GM23338 (cell line): ENCODE measurements around the gene PCDHB15. TPM values are rescaled to one million over a fixed set of nuclear protein-coding genes. Genes with fewer than 3 reads are reported as not detected.

Experiments used
- ATAC-seq: fragments of 200-7000 bp; cut with Tn5 transposase; 3 replicates; pipeline ENCODE4 v1.9.1; 2020
- DNase-seq: peaks from one replicate; pipeline ENCODE4 v3.0.0-alpha.2; 2015; ENCODE audit warnings: low spot score
- H2AFZ ChIP-seq: fragments of 200-600 bp; sonication (generic); 2 replicates; pipeline ENCODE4 v1.8.0; 2016; ENCODE audit warnings: antibody characterized with exemption, mild to moderate bottlenecking, moderate library complexity
- H3F3A ChIP-seq: fragments of 200-600 bp; sonication (generic); replicated peaks from 2 replicates; pipeline ENCODE4 v1.8.0; 2017; ENCODE audit warnings: antibody characterized with exemption, mixed run types, low read depth
- H3K27ac ChIP-seq: fragments of 200-600 bp; sonication (generic); 2 replicates; pipeline ENCODE4 v1.6.1; 2016; ENCODE audit warnings: low read depth
- H3K27me3 ChIP-seq: fragments of 200-600 bp; sonication (generic); 2 replicates; pipeline ENCODE4 v1.8.0; 2016; ENCODE audit warnings: mild to moderate bottlenecking, mixed run types, moderate library complexity; ENCODE audit not compliant: insufficient read depth
- H3K36me3 ChIP-seq: fragments of 200-600 bp; sonication (generic); 2 replicates; pipeline ENCODE4 v1.8.0; 2016; ENCODE audit warnings: mild to moderate bottlenecking; ENCODE audit not compliant: insufficient read depth
- H3K4me1 ChIP-seq: fragments of 200-600 bp; sonication (generic); 2 replicates; pipeline ENCODE4 v1.8.0; 2016; ENCODE audit warnings: mild to moderate bottlenecking, moderate library complexity; ENCODE audit not compliant: insufficient read depth
- H3K4me2 ChIP-seq: fragments of 200-600 bp; sonication (generic); 2 replicates; pipeline ENCODE4 v1.7.1; 2017; ENCODE audit warnings: mixed run types
- H3K4me3 ChIP-seq: fragments of 200-600 bp; sonication (generic); 2 replicates; pipeline ENCODE4 v1.6.1; 2016; ENCODE audit warnings: mixed run types
- H3K79me2 ChIP-seq: fragments of 200-600 bp; sonication (generic); replicated peaks from 2 replicates; pipeline ENCODE4 v1.8.0; 2017; ENCODE audit warnings: mild to moderate bottlenecking; ENCODE audit not compliant: insufficient read depth
- H3K9me2 ChIP-seq: fragments of 200-600 bp; sonication (generic); 2 replicates; pipeline ENCODE4 v1.8.0; 2017; ENCODE audit not compliant: insufficient read depth
- H4K20me1 ChIP-seq: fragments of 200-600 bp; sonication (generic); replicated peaks from 2 replicates; pipeline ENCODE4 v1.8.0; 2017; ENCODE audit warnings: mild to moderate bottlenecking; ENCODE audit not compliant: insufficient read depth
- H3K27ac Mint-ChIP-seq: 2 replicates; pipeline ENCODE4 v1.8.0; 2020; ENCODE audit warnings: inconsistent platforms, mild to moderate bottlenecking, moderate library complexity, mixed read lengths
- H3K27me3 Mint-ChIP-seq: 3 replicates; pipeline ENCODE4 v1.8.0; 2022; ENCODE audit warnings: low read depth, mild to moderate bottlenecking, moderate library complexity, mixed read lengths, inconsistent platforms; ENCODE audit not compliant: insufficient read depth, poor library complexity
- H3K36me3 Mint-ChIP-seq: 3 replicates; pipeline ENCODE4 v1.8.0; 2021; ENCODE audit warnings: low read depth, mild to moderate bottlenecking, inconsistent platforms, moderate library complexity, mixed read lengths
- H3K4me1 Mint-ChIP-seq: 3 replicates; pipeline ENCODE4 v1.8.0; 2020; ENCODE audit warnings: mild to moderate bottlenecking, inconsistent platforms, mixed read lengths
- H3K4me3 Mint-ChIP-seq: 3 replicates; pipeline ENCODE4 v1.8.0; 2021; ENCODE audit warnings: moderate library complexity, mild to moderate bottlenecking, inconsistent platforms, mixed read lengths
- H3K9me3 Mint-ChIP-seq: 3 replicates; pipeline ENCODE4 v1.8.0; 2020; ENCODE audit warnings: moderate library complexity, mild to moderate bottlenecking, inconsistent platforms, mixed read lengths
- polyA plus RNA-seq: library from polyadenylated mRNA; unstranded; fragments of >200 nt; fragmentation: Nextera tagmentation; extraction: Ambion mirVana; gene quantifications from 2 replicates; pipeline ENCODE4 v1.2.1, GENCODE V29; 2016
- total RNA-seq: library from RNA; depleted of rRNA; stranded (reverse); fragments of >200 nt; shearing (Covaris generic); gene quantifications from 2 replicates; pipeline ENCODE4 v1.2.3, GENCODE V29; 2014
- TF ChIP-seq, protein P1 (sequence below): fragments of 250-450 bp; sonication (Bioruptor Pico); IDR thresholded peaks from 2 replicates; pipeline ENCODE4 v1.5.0; 2020; ENCODE audit warnings: mild to moderate bottlenecking, moderate library complexity
- TF ChIP-seq, protein P2 (sequence below), 2 experiments: fragments of 200-600 bp in 1 of 2; sonication (generic) in 1 of 2; conservative IDR thresholded peaks; 2 replicates each; pipeline versions ENCODE4 v1.5.1 to v1.6.1; 2016 to 2017; ENCODE audit warnings: antibody characterized with exemption in 2 of 2, low read depth in 2 of 2, mild to moderate bottlenecking in 2 of 2, moderate library complexity in 1 of 2

PCDHB15 gene
- total and polyA plus RNA-seq, 2 experiments from 2014 or later = 4.9 to 12.1 TPM

DNA sequence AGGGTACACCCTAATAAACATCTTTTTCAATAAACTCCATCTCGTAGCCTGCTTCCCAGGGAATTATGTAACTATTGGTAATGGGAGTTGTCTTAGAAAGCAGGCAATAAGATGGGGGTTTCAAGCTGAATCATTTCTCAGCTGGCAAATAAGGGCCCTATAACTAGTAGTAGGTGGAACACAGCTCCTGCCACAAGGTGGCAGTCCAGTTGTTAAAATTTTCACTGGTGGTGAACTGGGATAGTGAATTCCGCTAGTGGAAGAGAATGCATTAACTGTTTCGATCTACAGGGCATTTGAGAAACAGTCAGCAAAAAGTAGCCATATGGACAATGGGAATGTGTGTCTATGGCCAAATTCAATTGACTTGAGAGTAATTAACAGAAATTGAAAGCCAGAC is 27.7 kb downstream of the PCDHB15 start:
- peaks cover 19% of the 10 kb centered on the region for H3K36me3 Mint-ChIP-seq

More for the DNA sequence above, 27.7 kb downstream of the PCDHB15 start:
- Histone ChIP-seq H3K36me3 (no peaks in the 10 kb centered on the region), H3K4me2 (no peak overlapping the region), H3K27me3 (no peaks in the 10 kb centered on the region), H3K79me2 (no peaks in the 10 kb centered on the region), H2AFZ (no peak overlapping the region), H3F3A (no peaks in the 10 kb centered on the region), H3K27ac (no peak overlapping the region), H3K4me1 (no peaks in the 10 kb centered on the region), H4K20me1 (no peaks in the 10 kb centered on the region), H3K9me2 (peaks cover 7% of the 10 kb centered on the region; the same call in 1 of the 2 replicates), H3K4me3 (no peak overlapping the region)
- H3K27ac Mint-ChIP-seq = no peak overlapping the region
- ATAC-seq (no peak; the same call in 1 of the 3 replicates), DNase-seq (peak; percentile 65)
- H3K4me1 Mint-ChIP-seq = no peaks in the 10 kb centered on the region
- TF ChIP-seq, protein P1, sequence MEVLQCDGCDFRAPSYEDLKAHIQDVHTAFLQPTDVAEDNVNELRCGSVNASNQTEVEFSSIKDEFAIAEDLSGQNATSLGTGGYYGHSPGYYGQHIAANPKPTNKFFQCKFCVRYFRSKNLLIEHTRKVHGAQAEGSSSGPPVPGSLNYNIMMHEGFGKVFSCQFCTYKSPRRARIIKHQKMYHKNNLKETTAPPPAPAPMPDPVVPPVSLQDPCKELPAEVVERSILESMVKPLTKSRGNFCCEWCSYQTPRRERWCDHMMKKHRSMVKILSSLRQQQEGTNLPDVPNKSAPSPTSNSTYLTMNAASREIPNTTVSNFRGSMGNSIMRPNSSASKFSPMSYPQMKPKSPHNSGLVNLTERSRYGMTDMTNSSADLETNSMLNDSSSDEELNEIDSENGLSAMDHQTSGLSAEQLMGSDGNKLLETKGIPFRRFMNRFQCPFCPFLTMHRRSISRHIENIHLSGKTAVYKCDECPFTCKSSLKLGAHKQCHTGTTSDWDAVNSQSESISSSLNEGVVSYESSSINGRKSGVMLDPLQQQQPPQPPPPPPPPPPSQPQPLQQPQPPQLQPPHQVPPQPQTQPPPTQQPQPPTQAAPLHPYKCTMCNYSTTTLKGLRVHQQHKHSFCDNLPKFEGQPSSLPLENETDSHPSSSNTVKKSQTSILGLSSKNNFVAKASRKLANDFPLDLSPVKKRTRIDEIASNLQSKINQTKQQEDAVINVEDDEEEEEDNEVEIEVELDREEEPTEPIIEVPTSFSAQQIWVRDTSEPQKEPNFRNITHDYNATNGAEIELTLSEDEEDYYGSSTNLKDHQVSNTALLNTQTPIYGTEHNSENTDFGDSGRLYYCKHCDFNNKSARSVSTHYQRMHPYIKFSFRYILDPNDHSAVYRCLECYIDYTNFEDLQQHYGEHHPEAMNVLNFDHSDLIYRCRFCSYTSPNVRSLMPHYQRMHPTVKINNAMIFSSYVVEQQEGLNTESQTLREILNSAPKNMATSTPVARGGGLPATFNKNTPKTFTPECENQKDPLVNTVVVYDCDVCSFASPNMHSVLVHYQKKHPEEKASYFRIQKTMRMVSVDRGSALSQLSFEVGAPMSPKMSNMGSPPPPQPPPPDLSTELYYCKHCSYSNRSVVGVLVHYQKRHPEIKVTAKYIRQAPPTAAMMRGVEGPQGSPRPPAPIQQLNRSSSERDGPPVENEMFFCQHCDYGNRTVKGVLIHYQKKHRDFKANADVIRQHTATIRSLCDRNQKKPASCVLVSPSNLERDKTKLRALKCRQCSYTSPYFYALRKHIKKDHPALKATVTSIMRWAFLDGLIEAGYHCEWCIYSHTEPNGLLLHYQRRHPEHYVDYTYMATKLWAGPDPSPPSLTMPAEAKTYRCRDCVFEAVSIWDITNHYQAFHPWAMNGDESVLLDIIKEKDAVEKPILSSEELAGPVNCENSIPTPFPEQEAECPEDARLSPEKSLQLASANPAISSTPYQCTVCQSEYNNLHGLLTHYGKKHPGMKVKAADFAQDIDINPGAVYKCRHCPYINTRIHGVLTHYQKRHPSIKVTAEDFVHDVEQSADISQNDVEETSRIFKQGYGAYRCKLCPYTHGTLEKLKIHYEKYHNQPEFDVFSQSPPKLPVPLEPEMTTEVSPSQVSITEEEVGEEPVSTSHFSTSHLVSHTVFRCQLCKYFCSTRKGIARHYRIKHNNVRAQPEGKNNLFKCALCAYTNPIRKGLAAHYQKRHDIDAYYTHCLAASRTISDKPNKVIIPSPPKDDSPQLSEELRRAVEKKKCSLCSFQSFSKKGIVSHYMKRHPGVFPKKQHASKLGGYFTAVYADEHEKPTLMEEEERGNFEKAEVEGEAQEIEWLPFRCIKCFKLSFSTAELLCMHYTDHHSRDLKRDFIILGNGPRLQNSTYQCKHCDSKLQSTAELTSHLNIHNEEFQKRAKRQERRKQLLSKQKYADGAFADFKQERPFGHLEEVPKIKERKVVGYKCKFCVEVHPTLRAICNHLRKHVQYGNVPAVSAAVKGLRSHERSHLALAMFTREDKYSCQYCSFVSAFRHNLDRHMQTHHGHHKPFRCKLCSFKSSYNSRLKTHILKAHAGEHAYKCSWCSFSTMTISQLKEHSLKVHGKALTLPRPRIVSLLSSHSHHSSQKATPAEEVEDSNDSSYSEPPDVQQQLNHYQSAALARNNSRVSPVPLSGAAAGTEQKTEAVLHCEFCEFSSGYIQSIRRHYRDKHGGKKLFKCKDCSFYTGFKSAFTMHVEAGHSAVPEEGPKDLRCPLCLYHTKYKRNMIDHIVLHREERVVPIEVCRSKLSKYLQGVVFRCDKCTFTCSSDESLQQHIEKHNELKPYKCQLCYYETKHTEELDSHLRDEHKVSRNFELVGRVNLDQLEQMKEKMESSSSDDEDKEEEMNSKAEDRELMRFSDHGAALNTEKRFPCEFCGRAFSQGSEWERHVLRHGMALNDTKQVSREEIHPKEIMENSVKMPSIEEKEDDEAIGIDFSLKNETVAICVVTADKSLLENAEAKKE (CRISPR knock-in tag) = no peak
- TF ChIP-seq, protein P2, sequence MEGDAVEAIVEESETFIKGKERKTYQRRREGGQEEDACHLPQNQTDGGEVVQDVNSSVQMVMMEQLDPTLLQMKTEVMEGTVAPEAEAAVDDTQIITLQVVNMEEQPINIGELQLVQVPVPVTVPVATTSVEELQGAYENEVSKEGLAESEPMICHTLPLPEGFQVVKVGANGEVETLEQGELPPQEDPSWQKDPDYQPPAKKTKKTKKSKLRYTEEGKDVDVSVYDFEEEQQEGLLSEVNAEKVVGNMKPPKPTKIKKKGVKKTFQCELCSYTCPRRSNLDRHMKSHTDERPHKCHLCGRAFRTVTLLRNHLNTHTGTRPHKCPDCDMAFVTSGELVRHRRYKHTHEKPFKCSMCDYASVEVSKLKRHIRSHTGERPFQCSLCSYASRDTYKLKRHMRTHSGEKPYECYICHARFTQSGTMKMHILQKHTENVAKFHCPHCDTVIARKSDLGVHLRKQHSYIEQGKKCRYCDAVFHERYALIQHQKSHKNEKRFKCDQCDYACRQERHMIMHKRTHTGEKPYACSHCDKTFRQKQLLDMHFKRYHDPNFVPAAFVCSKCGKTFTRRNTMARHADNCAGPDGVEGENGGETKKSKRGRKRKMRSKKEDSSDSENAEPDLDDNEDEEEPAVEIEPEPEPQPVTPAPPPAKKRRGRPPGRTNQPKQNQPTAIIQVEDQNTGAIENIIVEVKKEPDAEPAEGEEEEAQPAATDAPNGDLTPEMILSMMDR (conservative IDR thresholded peaks at IDR 0.05; ENCODE audit: low read depth in 2 of 2) = peak; percentile 72 to 73
- peaks cover 5% of the 10 kb centered on the region for H3K27me3 Mint-ChIP-seq
- no peak overlapping the region for H3K4me3 Mint-ChIP-seq
- H3K9me3 Mint-ChIP-seq = peaks cover 61% of the 10 kb centered on the region
